SU-DHL-6 (cell line): ENCODE results near the gene S100A5.

Experiments used
- H2AFZ ChIP-seq: fragments of 200-600 bp; sonication (generic); 2 replicates; pipeline ENCODE4 v1.6.1; 2014; ENCODE audit warnings: low read depth, mild to moderate bottlenecking, moderate library complexity, mixed read lengths, antibody characterized with exemption, low read length; ENCODE audit not compliant: severe bottlenecking
- H3F3A ChIP-seq: fragments of 200-600 bp; shearing (Covaris generic); 2 replicates; pipeline ENCODE4 v1.6.0; 2016; ENCODE audit warnings: antibody characterized with exemption, mild to moderate bottlenecking; ENCODE audit not compliant: insufficient read depth
- H3K27ac ChIP-seq: fragments of 200-600 bp; sonication (generic); 2 replicates; pipeline ENCODE4 v1.5.1; 2016; ENCODE audit warnings: low read depth, mild to moderate bottlenecking, low read length, moderate library complexity, mixed read lengths
- H3K27me3 ChIP-seq: fragments of 200-600 bp; sonication (generic), shearing (Covaris generic); 2 replicates; pipeline ENCODE4 v1.6.0; 2014; ENCODE audit warnings: mild to moderate bottlenecking, low read length
- H3K36me3 ChIP-seq: fragments of 200-600 bp; sonication (generic); 2 replicates; pipeline ENCODE4 v1.6.1; 2014; ENCODE audit warnings: mild to moderate bottlenecking, low read length, mixed read lengths
- H3K4me2 ChIP-seq: fragments of 300-600, 200-600 bp; shearing (Covaris generic), sonication (generic); 2 replicates; pipeline ENCODE4 v1.6.0; 2014; ENCODE audit warnings: low read length, low read depth, mild to moderate bottlenecking; ENCODE audit not compliant: poor library complexity, severe bottlenecking
- H3K4me3 ChIP-seq: fragments of 200-600 bp; sonication (generic); 2 replicates; pipeline ENCODE4 v1.5.1; 2014; ENCODE audit warnings: antibody characterized with exemption, low read length, mild to moderate bottlenecking, mixed read lengths; ENCODE audit not compliant: insufficient read depth, poor library complexity, severe bottlenecking
- H3K79me2 ChIP-seq: fragments of 200-600 bp; sonication (generic); 2 replicates; pipeline ENCODE4 v1.6.1; 2014; ENCODE audit warnings: mild to moderate bottlenecking, low read length, moderate library complexity; ENCODE audit not compliant: insufficient read depth
- H3K9ac ChIP-seq: fragments of 200-600 bp; sonication (generic); 2 replicates; pipeline ENCODE4 v1.7.0; 2014; ENCODE audit warnings: mild to moderate bottlenecking, low read length
- H3K9me2 ChIP-seq: fragments of 200-600 bp; sonication (generic); replicated peaks from 2 replicates; pipeline ENCODE4 v1.6.1; 2014; ENCODE audit warnings: low read length; ENCODE audit not compliant: insufficient read depth
- H3K9me3 ChIP-seq: fragments of 200-600 bp; sonication (generic); 2 replicates; pipeline ENCODE4 v1.6.1; 2014; ENCODE audit warnings: low read length, mixed read lengths; ENCODE audit not compliant: insufficient read depth
- H4K20me1 ChIP-seq: fragments of 200-600 bp; sonication (generic); 2 replicates; pipeline ENCODE4 v1.6.1; 2014; ENCODE audit warnings: low read depth, mild to moderate bottlenecking, antibody characterized with exemption, low read length, moderate library complexity, mixed read lengths
- EZH2phosphoT487 ChIP-seq: fragments of 200-600 bp; sonication (generic), shearing (Covaris generic); conservative IDR thresholded peaks from 2 replicates; pipeline ENCODE4 v1.6.1; 2018; ENCODE audit warnings: mild to moderate bottlenecking, antibody characterized with exemption, low read length, moderate library complexity, mixed read lengths
- TF ChIP-seq, protein P1 (sequence below): fragments of 200-600 bp; sonication (generic); IDR thresholded peaks from one replicate; pipeline ENCODE4 v1.5.1; 2017; ENCODE audit warnings: antibody characterized with exemption, mild to moderate bottlenecking, low read length, moderate library complexity; ENCODE audit not compliant: insufficient read depth, poor library complexity, severe bottlenecking

Gene S100A5

DNA sequence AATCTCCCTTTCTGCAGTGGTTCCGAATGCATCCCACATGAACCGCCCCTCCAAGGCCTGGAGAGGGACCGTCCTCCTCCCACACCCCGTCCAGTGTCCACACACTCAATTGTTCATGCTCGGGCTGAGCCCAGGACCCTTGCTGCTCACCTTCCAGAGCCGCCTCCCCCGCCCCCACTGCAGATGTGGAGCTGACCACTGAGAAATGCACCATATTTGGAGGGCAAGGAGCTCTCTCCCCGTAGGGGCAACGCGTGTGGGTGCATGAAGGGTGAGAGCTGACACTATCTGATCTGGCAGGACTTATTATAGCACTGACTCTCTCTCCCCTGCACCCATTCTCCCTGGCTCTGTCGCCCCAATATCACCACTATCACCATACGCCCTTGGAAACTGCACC lies 12.4 kb upstream of the S100A5 start:
- Histone ChIP-seq H2AFZ (no peak overlapping the region), H3K36me3 (no peaks in the 10 kb centered on the region), H4K20me1 (no peaks in the 10 kb centered on the region), H3K27me3 (no peaks in the 10 kb centered on the region), H3K27ac (no peak overlapping the region), H3K79me2 (no peaks in the 10 kb centered on the region), H3K4me2 (no peak overlapping the region), H3F3A (no peaks in the 10 kb centered on the region), H3K4me3 (no peak overlapping the region), H3K9me2 (no peaks in the 10 kb centered on the region), H3K9ac (no peak overlapping the region), H3K9me3 (no peaks in the 10 kb centered on the region)
- no peak for TF ChIP-seq EZH2phosphoT487
- TF ChIP-seq, protein P1, sequence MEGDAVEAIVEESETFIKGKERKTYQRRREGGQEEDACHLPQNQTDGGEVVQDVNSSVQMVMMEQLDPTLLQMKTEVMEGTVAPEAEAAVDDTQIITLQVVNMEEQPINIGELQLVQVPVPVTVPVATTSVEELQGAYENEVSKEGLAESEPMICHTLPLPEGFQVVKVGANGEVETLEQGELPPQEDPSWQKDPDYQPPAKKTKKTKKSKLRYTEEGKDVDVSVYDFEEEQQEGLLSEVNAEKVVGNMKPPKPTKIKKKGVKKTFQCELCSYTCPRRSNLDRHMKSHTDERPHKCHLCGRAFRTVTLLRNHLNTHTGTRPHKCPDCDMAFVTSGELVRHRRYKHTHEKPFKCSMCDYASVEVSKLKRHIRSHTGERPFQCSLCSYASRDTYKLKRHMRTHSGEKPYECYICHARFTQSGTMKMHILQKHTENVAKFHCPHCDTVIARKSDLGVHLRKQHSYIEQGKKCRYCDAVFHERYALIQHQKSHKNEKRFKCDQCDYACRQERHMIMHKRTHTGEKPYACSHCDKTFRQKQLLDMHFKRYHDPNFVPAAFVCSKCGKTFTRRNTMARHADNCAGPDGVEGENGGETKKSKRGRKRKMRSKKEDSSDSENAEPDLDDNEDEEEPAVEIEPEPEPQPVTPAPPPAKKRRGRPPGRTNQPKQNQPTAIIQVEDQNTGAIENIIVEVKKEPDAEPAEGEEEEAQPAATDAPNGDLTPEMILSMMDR, result no peak

DNA sequence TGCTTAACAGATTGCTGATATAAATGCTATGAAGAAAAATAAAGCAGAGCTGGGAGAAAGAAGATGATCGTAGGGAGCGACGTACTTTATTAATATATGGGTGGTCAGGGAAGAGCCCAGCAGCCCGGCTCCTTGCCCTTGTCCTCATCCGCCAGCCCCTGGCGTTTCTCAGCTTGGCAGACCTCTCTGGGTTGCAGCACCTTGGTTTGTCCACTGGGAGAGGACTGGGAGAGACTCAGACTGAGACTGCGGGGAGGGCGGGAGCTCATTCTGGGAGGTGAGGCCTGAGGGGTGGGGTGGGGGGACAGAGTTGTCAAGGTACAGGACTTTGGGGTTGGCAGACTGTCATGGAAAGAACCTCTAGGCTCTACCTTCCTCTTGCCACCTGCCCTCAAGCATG lies 11.6 kb upstream of the S100A5 start:
- Histone ChIP-seq H3K9me2 (no peaks in the 10 kb centered on the region), H3K4me2 (no peak overlapping the region), H3K27ac (no peak overlapping the region), H3K9ac (no peak overlapping the region), H3F3A (no peaks in the 10 kb centered on the region), H3K9me3 (no peaks in the 10 kb centered on the region), H3K79me2 (no peaks in the 10 kb centered on the region), H3K4me3 (no peak overlapping the region), H3K36me3 (no peaks in the 10 kb centered on the region), H4K20me1 (no peaks in the 10 kb centered on the region), H2AFZ (no peak overlapping the region), H3K27me3 (no peaks in the 10 kb centered on the region)
- no peak for TF ChIP-seq EZH2phosphoT487
- TF ChIP-seq, protein P1, result no peak

DNA sequence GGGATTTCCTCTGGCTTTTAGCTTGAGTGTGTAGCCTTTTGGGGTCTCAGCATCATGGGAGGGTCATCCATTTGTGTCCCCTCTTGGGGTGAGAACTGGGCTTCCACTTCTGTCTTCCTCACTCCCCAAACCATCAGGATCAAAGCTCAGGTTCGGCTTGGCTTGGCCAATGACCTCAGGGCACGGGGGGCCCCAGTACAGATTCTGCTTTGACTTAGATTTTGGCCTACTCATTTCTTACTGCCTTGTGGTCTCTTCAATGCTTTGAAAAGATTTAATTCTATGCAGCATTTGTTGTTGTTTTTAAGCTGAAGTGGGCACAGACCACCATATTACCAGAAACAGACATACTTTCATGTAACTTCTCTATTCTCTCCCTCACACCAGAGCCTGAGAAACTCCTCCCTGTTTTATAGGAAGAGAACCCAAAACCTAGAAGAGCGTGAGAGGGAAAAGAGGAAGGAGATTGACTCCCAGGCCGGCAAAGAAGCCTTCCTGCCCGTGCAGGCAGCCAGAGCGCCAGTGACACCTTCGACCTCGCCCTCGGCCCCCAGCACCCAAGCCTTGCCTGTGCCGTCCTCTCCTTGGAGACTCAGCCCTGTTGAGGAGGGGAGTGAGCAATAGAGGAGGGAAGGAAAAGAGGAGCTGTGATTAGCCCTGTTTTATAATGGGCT lies 10.2 kb upstream of the S100A5 start:
- H2AFZ ChIP-seq, result no peak overlapping the region

More for the DNA sequence above, 10.2 kb upstream of the S100A5 start:
- Histone ChIP-seq H3K27me3 (no peaks in the 10 kb centered on the region), H3K4me2 (no peak overlapping the region), H4K20me1 (no peaks in the 10 kb centered on the region), H3F3A (no peaks in the 10 kb centered on the region), H3K27ac (no peak overlapping the region), H3K36me3 (no peaks in the 10 kb centered on the region), H3K9me2 (no peaks in the 10 kb centered on the region), H3K9ac (no peak overlapping the region), H3K4me3 (no peak overlapping the region), H3K9me3 (no peaks in the 10 kb centered on the region), H3K79me2 (no peaks in the 10 kb centered on the region)
- TF ChIP-seq, protein P1, result no peak
- TF ChIP-seq EZH2phosphoT487, result no peak
